ENCODE measurements around the gene PRKCQ.
A peak's percentile ranks its signal among the peaks of the same experiment; 100 is the strongest.
"Not testable (repeated sequence)": the region's sequence is repeated elsewhere in the genome, so short reads cannot be mapped to it uniquely, and the experiment has no call there.

The PRKCQ gene

GRCh38 chr10:6486309-6486708 lies 93.8 kb downstream of the PRKCQ start:
- DNase-seq: no peak

DNA sequence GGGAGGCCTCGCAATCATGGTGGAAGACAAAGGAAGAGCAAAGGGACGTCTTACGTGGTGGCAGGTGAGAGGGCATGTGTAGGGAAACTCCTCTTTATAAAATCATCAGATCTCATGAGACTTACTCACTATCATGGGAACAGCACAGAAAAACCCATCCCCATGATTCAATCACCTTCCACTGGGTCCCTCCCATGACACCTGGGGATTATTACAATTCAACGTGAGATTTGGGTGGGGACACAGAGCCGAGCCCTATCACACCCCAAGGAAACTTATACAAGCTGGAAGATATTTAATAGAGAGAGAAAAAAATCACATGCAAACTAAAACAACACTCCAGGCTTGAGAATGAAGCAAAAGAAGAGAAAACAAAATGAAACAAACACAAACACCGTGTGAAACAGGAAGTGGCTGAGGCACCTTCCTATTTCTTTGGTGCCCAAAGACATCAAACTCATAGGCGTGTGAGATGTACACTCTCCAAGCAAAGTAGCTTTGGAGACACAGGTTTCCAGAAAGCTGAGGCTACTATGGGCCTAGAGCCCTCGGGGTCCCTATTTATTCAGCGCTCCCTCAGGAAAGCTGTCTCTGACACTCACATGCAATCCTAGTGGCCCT lies 97.2 kb downstream of the PRKCQ start:
- no peak for DNase-seq

GRCh38 chr10:6478722-6479121 lies 101.4 kb downstream of the PRKCQ start:
- no peak for DNase-seq

GRCh38 chr10:6476989-6477388 lies 103.1 kb downstream of the PRKCQ start:
- no peak for DNase-seq

- peak; percentile 35 for DNase-seq
Observed at GRCh38 chr10:6474871-6475270, 105.2 kb downstream of the PRKCQ start.

- DNase-seq: peak; percentile 94
Observed at GRCh38 chr10:6473901-6474370, 106.1 kb downstream of the PRKCQ start.

GRCh38 chr10:6473430-6473829 lies 106.6 kb downstream of the PRKCQ start:
- peak; percentile 98 for DNase-seq

DNA sequence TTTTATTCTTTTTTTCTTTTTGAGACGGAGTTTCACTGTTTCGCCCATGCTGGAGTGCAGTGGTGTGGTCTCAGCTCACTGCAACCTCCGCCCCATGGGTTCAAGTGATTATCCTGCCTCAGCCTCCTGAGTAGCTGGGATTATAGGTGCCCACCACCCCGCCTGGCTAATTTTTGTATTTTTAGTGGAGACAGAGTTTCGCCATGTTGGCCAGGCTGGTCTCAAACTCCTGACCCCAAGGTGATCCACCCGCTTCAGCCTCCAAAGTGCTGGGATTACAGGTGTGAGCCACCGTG lies 107.4 kb downstream of the PRKCQ start:
- DNase-seq: not testable (repeated sequence)

DNA sequence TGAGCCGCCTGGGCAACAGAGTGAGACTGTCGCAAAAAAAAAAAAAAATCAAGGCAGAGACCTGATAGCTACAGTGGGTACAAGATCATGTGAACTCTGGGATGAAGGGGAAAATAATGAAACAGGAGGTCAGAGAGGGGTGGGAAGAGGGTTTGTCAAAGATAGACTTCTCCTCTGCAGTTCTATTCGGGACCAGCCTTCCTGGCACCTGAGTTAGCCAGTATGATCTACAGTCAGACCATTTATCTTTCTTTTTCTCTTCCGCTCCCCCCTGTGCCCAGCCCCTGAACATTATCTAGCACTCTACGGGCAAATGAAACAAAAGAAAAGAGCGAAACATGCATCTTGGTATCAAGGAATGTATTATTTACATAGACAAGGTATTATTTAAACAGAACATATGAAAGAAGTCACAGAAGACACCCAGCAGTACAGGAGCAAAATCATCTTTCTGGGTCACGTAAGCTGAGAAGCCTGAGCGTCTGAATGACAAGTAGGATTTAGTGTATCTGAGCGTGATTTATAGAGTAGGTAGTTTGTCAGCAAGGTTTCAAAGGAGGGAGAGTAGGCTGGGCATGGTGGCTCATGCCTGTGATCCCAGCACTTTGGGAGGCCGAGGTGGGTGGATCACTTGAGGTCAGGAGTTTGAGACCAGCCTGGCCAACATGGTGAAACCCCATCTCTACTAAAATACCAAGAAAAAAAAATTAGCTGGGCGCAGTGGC lies 109.0 kb downstream of the PRKCQ start:
- no peak for DNase-seq

GRCh38 chr10:6469661-6470060 lies 110.4 kb downstream of the PRKCQ start:
- DNase-seq: no peak

- no peak for DNase-seq
Observed at GRCh38 chr10:6465854-6466601, 114.0 kb downstream of the PRKCQ start.

- DNase-seq: no peak
Observed at GRCh38 chr10:6465437-6465836, 114.6 kb downstream of the PRKCQ start.

DNA sequence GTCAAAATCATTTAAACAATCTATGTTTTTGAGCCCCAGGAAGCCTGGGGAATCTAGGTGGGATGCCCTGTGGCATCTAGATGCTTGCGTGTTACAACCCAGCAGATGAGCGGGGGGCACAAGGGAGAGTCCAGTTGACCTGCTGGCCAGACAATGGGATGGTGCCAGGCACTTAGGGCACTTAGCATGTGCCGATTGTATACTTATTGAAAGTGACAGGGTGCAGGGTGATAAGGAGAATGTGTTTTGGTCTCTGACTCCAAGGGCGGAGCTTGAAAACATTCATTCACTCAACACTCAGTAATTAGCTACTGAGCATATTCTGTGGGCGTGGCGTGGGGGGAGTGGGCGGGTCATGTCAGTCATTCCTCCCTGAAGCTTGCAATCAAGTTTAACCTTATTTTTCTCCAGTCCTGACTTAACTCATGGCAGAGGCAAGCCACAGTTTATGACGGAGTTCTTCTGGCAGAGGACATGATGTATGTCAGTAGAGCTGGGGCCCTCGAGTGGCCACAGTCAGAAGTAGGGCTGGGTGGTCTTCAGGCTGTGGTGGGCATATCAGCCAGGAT lies 115.1 kb downstream of the PRKCQ start:
- no peak for DNase-seq

DNA sequence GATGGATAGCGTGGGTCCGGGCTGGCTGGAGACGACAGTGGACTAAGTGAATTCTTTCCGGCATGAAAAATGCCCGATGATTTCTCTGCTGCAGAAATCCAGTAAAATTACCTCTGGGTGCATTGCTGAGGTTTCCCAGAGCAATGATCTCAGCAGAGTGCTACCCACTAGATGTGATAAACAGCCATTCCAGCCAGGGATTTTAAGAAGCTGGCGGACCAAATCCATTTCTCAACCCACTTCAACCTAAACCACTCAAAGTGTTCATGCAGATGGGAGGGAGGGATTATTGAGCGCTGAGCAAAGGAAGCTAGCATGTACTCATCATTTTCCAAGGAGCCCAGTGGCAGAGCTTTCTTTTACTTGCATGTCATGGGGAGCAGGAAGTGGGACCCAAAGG lies 116.7 kb downstream of the PRKCQ start:
- no peak for DNase-seq

- no peak for DNase-seq
Observed at GRCh38 chr10:6461961-6462360, 118.1 kb downstream of the PRKCQ start.

GRCh38 chr10:6460861-6461409 lies 119.1 kb downstream of the PRKCQ start:
- DNase-seq: no peak

- no peak for DNase-seq
Observed at GRCh38 chr10:6458814-6459213, 121.3 kb downstream of the PRKCQ start.

- DNase-seq: no peak
Observed at GRCh38 chr10:6457376-6457775, 122.7 kb downstream of the PRKCQ start.

GRCh38 chr10:6456067-6456466 lies 124.0 kb downstream of the PRKCQ start:
- DNase-seq: no peak

GRCh38 chr10:6455592-6455991 lies 124.5 kb downstream of the PRKCQ start:
- no peak for DNase-seq

- no peak for DNase-seq
Observed at GRCh38 chr10:6446711-6447110, 133.4 kb downstream of the PRKCQ start.

DNA sequence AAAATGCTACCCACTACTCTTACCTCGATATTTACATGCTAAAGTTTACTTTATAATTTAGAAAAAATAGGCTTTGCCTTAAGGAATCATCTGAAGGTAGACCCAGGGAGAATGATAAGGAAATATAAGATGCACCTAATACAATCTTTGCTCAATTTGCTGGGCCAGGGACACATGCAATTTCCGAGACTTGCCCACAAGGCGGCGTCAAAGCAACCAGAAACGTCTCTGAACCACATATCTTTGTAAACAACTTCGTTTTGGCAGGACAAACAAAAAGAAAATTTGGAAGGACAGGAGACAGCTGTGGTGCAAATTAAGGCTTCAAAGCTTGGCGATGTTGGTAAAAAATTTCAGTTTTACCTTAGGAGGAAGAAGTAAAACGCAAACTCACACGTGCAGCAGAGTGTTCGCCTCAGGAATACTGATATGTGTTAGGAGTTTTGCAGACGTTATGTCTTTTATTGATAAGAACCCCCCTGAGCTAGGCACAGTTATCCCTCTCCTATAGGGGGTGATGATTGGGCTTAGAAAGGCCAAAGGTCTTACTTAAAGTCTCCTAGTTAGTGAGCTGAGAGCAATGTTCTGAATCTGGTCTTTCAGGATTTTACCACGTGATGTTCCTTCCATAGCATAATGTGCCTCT lies 134.3 kb downstream of the PRKCQ start:
- DNase-seq: peak; percentile 85

GRCh38 chr10:6439875-6440274 lies 140.2 kb downstream of the PRKCQ start:
- DNase-seq: not testable (repeated sequence)
